ENCODE data around the gene ZBTB7A.
"Not testable (repeated sequence)": the region's sequence is repeated elsewhere in the genome, so short reads cannot be mapped to it uniquely, and the experiment has no call there.

The ZBTB7A gene

GRCh38 chr19:4018775-4019504 lies 47.8 kb downstream of the ZBTB7A start:
- FAIRE-seq (no peak), DNase-seq (ENCODE audit: insufficient read length, low spot score) (no peak)

GRCh38 chr19:4018140-4018613 lies 48.5 kb downstream of the ZBTB7A start:
- DNase-seq (ENCODE audit: insufficient read length, low spot score) (no peak), FAIRE-seq (no peak)

GRCh38 chr19:4016903-4017638 lies 49.6 kb downstream of the ZBTB7A start:
- FAIRE-seq (no peak), DNase-seq (ENCODE audit: insufficient read length, low spot score) (no peak)

- no peak for DNase-seq (ENCODE audit: insufficient read length, low spot score)
- no peak for FAIRE-seq
These were observed 50.2 kb downstream of the ZBTB7A start for GRCh38 chr19:4016486-4016885.

- no peak for DNase-seq (ENCODE audit: insufficient read length, low spot score)
- FAIRE-seq, result no peak
These were observed 50.8 kb downstream of the ZBTB7A start for GRCh38 chr19:4015705-4016402.

- FAIRE-seq (no peak), DNase-seq (ENCODE audit: insufficient read length, low spot score) (no peak)
These were observed 51.9 kb downstream of the ZBTB7A start for GRCh38 chr19:4014541-4015491.

GRCh38 chr19:4013886-4014540 lies 52.7 kb downstream of the ZBTB7A start:
- FAIRE-seq (no peak), DNase-seq (ENCODE audit: insufficient read length, low spot score) (no peak)

GRCh38 chr19:4012975-4013634 lies 53.6 kb downstream of the ZBTB7A start:
- DNase-seq (ENCODE audit: insufficient read length, low spot score) (no peak), FAIRE-seq (no peak)

- DNase-seq (ENCODE audit: insufficient read length, low spot score) (no peak), FAIRE-seq (no peak)
These were observed 54.4 kb downstream of the ZBTB7A start for GRCh38 chr19:4012092-4012974.

- FAIRE-seq; DNase-seq (ENCODE audit: insufficient read length, low spot score): not testable (repeated sequence)
These were observed 55.3 kb downstream of the ZBTB7A start for GRCh38 chr19:4011430-4011829.

GRCh38 chr19:4010808-4011110 lies 55.9 kb downstream of the ZBTB7A start:
- DNase-seq (ENCODE audit: insufficient read length, low spot score) (no peak), FAIRE-seq (no peak)

- DNase-seq (ENCODE audit: insufficient read length, low spot score) (no peak), FAIRE-seq (no peak)
These were observed 56.5 kb downstream of the ZBTB7A start for GRCh38 chr19:4009990-4010807.

GRCh38 chr19:4007836-4008539 lies 58.7 kb downstream of the ZBTB7A start:
- peak; percentile 74 for FAIRE-seq

GRCh38 chr19:4007021-4007835 lies 59.5 kb downstream of the ZBTB7A start, which contains the start of gene PIAS4:
TSS of gene PIAS4 (plus strand) at chr19:4007736. CDS start at chr19:4007761, 25 bp downstream.
- peak; percentile 82 for FAIRE-seq
- peak; percentile 99 for DNase-seq (ENCODE audit: insufficient read length, low spot score)

More at GRCh38 chr19:4007836-4008539, 58.7 kb downstream of the ZBTB7A start:
- no peak for DNase-seq (ENCODE audit: insufficient read length, low spot score)

GRCh38 chr19:4005436-4005835 lies 61.3 kb downstream of the ZBTB7A start:
- FAIRE-seq, result not testable (repeated sequence)

GRCh38 chr19:4000798-4001197 lies 65.9 kb downstream of the ZBTB7A start:
- DNase-seq (ENCODE audit: insufficient read length, low spot score); FAIRE-seq: not testable (repeated sequence)

More at GRCh38 chr19:4005436-4005835, 61.3 kb downstream of the ZBTB7A start:
- not testable (repeated sequence) for DNase-seq (ENCODE audit: insufficient read length, low spot score)
